HS-5 (cell line): ENCODE results near the gene PLTP.
A peak's percentile ranks its signal among the peaks of the same experiment; 100 is the strongest.
"Not testable (repeated sequence)": the region's sequence is repeated elsewhere in the genome, so short reads cannot be mapped to it uniquely, and the experiment has no call there.

Experiments
- DNase-seq: peaks from one replicate; pipeline ENCODE4 v3.0.0-alpha.2; 2012; ENCODE audit warnings: low read depth

Gene PLTP

GRCh38 chr20:45944151-45944964 is 32.4 kb upstream of the PLTP start:
- DNase-seq: no peak

- DNase-seq: no peak
These were observed 31.7 kb upstream of the PLTP start for GRCh38 chr20:45943613-45944012.

GRCh38 chr20:45940469-45940868 is 28.5 kb upstream of the PLTP start:
- DNase-seq: no peak

GRCh38 chr20:45940053-45940452 is 28.1 kb upstream of the PLTP start:
- no peak for DNase-seq

- no peak for DNase-seq
These were observed 26.9 kb upstream of the PLTP start for GRCh38 chr20:45938727-45939438.

GRCh38 chr20:45937765-45938164 is 25.8 kb upstream of the PLTP start:
- no peak for DNase-seq

- DNase-seq: no peak
These were observed 23.6 kb upstream of the PLTP start for GRCh38 chr20:45935416-45936046.

GRCh38 chr20:45934586-45935415 is 22.8 kb upstream of the PLTP start, which contains the start of gene PCIF1:
Gene PCIF1, plus strand, starts transcription at chr20:45934683. Its CDS starts 4,317 bp downstream, at chr20:45939000.
- DNase-seq: peak; percentile 99

- DNase-seq: no peak
These were observed 22.2 kb upstream of the PLTP start for GRCh38 chr20:45934046-45934585.

GRCh38 chr20:45933266-45934045 is 21.5 kb upstream of the PLTP start:
- peak; percentile 61 for DNase-seq

- DNase-seq: not testable (repeated sequence)
These were observed 19.7 kb upstream of the PLTP start for GRCh38 chr20:45931680-45932079.

- no peak for DNase-seq
These were observed 15.3 kb upstream of the PLTP start for GRCh38 chr20:45927071-45927878.

- no peak for DNase-seq
These were observed 14.7 kb upstream of the PLTP start for GRCh38 chr20:45926731-45927070.

GRCh38 chr20:45925821-45926506 is 14.0 kb upstream of the PLTP start:
- DNase-seq: no peak

GRCh38 chr20:45924391-45925261 is 12.7 kb upstream of the PLTP start:
- DNase-seq: no peak

GRCh38 chr20:45921337-45922189 is 9.6 kb upstream of the PLTP start:
- DNase-seq: no peak
